ENCODE measurements around the gene COASY. TPM values are rescaled to one million over a fixed set of nuclear protein-coding genes. Genes with fewer than 3 reads are reported as not detected.

The COASY gene
- total and polyA plus RNA-seq, 2 experiments from 2014 or later: 60.1 to 72.1 TPM

DNA sequence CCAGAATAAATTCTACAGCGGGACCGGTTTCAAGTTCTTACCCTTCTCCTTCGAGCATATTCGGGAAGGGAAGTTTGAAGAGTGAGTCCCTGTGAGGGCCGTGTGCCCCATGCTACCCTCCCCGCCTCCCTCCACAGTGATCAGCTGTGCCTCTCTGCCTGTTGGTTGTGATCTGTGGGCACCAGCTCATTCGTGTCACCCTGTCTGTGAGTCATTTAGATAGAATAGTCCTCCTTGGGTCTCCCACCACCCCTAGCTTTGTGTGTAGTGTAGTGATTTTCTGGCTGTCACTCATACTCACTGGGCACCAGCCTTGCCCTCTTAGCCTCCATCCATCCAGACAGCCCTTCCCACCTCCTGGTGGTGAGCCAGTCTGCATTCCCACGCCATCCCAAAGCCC is 40.9 kb upstream of the COASY start:
- DNase-seq (ENCODE audit: low spot score) (no peak), ATAC-seq (no peak)
- no peak overlapping the region for H3K27ac Mint-ChIP-seq
- no peaks in the 10 kb centered on the region for H3K27me3 ChIP-seq (ENCODE audit: insufficient read depth)
- peaks cover 23% of the 10 kb centered on the region for H3K4me1 ChIP-seq (ENCODE audit: insufficient read depth)
- H3K4me3 ChIP-seq: no peak overlapping the region
- H3K27me3 Mint-ChIP-seq (ENCODE audit: insufficient read depth, low read depth, poor library complexity): peaks cover 26% of the 10 kb centered on the region
- no peaks in the 10 kb centered on the region for H3K79me2 ChIP-seq (replicated peaks; ENCODE audit: insufficient read depth)
- peaks cover 44% of the 10 kb centered on the region for H3K4me1 Mint-ChIP-seq
- no peak overlapping the region for H3K4me2 ChIP-seq
- peaks cover 14% of the 10 kb centered on the region for H4K20me1 ChIP-seq (replicated peaks; ENCODE audit: insufficient read depth)
- no peak overlapping the region for H2AFZ ChIP-seq
- no peaks in the 10 kb centered on the region for H3K9me2 ChIP-seq (ENCODE audit: insufficient read depth)
- H3K4me3 Mint-ChIP-seq: peak overlapping the region; percentile 5; the same call in 1 of the 3 replicates
- no peak overlapping the region for H3K27ac ChIP-seq (ENCODE audit: low read depth)
- H3K36me3 Mint-ChIP-seq (ENCODE audit: low read depth): peaks cover 26% of the 10 kb centered on the region
- peaks cover 15% of the 10 kb centered on the region for H3F3A ChIP-seq (replicated peaks; ENCODE audit: low read depth)
- TF ChIP-seq REST (IDR thresholded peaks at IDR 0.05; ENCODE audit: unreplicated experiment) (no peak), EZH2 (IDR thresholded peaks at IDR 0.05; ENCODE audit: low read depth, unreplicated experiment) (no peak), STAT1 (IDR thresholded peaks at IDR 0.05; ENCODE audit: unreplicated experiment) (no peak), JUNB (IDR thresholded peaks at IDR 0.05; ENCODE audit: unreplicated experiment) (no peak), ETS1 (IDR thresholded peaks at IDR 0.05) (no peak), ZNF114 (CRISPR knock-in tag; IDR thresholded peaks at IDR 0.05) (no peak), CREB1 (CRISPR knock-in tag; IDR thresholded peaks at IDR 0.05; ENCODE audit: low read depth) (no peak), ZNF462 (CRISPR knock-in tag; IDR thresholded peaks at IDR 0.05) (no peak), CTCF (conservative IDR thresholded peaks at IDR 0.05; ENCODE audit: low read depth in 2 of 2) (no peak), EZH2phosphoT487 (IDR thresholded peaks at IDR 0.05; ENCODE audit: unreplicated experiment) (no peak), ZNF331 (CRISPR knock-in tag; IDR thresholded peaks at IDR 0.05; ENCODE audit: low read depth) (no peak)
- H3K9me3 Mint-ChIP-seq: no peaks in the 10 kb centered on the region
- no peaks in the 10 kb centered on the region for H3K36me3 ChIP-seq (ENCODE audit: insufficient read depth)

All from GM23338 (cell line).